ENCODE data around the gene IGLON5.

Gene IGLON5

GRCh38 chr19:51317968-51318367, 6.5 kb downstream of the IGLON5 start:
- DNase-seq (ENCODE audit: low spot score) = no peak

GRCh38 chr19:51318687-51319648, 7.5 kb downstream of the IGLON5 start:
- DNase-seq (ENCODE audit: low spot score) = peak; percentile 52

DNA sequence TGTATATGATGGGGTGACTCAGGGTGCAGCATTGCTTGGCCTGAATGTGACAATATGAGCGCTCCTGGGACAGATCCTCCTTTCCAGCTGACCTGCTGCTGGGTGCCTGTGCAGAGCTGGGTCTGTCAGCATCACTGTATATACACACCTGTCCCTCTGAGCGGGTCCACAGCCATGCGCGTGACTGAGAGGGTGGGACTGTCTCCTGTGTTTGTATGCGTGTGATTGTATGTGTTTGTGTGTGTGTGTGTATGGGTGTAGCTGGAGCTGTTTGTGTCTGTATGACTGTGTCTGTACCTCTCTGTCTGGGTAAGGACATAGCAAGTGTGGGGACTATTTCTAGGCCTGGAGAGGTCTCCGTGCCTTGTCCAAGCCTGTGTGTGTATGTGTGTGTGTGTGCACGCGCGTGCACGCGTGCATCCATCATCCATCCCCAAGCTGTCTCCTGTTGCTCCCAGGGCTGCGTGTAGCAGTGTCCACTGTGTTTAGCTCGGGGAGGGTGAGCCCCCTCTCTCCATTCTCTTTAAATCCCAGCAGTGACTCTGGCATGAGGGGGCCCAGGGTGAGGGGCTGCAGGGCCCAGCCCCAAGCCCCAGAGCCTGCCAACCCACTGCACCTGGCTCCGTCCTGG, 8.3 kb downstream of the IGLON5 start:
- no peak for DNase-seq (ENCODE audit: low spot score)

DNA sequence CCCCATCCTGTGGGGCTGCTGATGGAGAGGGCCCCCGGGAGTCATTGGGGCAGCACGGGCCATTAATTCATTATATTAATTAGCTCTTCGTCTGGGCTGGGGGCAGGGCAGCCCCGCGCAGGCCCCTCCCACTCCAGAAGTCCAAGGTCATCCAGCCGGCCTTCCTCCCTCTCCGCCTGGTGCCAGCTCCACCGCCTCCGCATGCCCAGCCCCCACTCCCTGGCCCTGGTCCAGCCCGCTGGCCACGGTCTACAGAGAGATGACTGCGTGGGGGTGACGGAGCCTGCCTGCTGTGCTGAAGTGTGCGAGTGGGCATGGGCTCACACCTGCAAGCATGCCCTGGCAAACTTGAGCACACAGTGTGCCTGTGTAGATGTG, 8.8 kb downstream of the IGLON5 start:
- DNase-seq (ENCODE audit: low spot score) = peak; percentile 40

GRCh38 chr19:51321799-51322198, 10.4 kb downstream of the IGLON5 start:
- no peak for DNase-seq (ENCODE audit: low spot score)

DNA sequence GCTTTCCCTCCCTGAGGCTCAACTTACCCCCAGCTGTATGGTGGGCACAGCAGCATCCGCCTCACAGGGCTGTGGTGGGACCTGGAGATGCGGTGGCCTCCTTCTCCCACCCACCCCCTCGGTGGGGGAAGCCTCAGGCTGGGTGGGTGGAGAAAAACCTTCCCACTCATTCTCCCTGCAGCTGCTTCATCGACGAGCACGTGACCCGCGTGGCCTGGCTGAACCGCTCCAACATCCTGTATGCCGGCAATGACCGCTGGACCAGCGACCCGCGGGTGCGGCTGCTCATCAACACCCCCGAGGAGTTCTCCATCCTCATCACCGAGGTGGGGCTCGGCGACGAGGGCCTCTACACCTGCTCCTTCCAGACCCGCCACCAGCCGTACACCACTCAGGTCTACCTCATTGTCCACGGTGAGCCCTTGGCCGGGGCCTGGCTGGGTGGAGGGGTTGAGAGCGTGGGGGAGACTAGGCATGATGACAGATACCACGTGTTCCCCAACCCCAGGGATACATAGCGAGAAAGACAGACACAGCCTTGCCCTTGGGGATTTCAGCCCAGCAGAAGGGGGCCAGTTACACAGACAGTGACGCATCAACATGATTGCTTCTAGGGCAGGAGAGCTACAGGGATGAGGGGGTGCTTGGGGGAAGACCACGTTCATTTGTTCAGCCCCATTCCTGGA, 12.2 kb downstream of the IGLON5 start:
- DNase-seq (ENCODE audit: low spot score) = no peak

- DNase-seq (ENCODE audit: low spot score) = no peak
Measured at GRCh38 chr19:51324167-51324481, 12.7 kb downstream of the IGLON5 start.

- DNase-seq (ENCODE audit: low spot score) = no peak
Measured at GRCh38 chr19:51325161-51325976, 13.9 kb downstream of the IGLON5 start.

GRCh38 chr19:51326216-51327065, 15.0 kb downstream of the IGLON5 start:
- DNase-seq (ENCODE audit: low spot score) = no peak

DNA sequence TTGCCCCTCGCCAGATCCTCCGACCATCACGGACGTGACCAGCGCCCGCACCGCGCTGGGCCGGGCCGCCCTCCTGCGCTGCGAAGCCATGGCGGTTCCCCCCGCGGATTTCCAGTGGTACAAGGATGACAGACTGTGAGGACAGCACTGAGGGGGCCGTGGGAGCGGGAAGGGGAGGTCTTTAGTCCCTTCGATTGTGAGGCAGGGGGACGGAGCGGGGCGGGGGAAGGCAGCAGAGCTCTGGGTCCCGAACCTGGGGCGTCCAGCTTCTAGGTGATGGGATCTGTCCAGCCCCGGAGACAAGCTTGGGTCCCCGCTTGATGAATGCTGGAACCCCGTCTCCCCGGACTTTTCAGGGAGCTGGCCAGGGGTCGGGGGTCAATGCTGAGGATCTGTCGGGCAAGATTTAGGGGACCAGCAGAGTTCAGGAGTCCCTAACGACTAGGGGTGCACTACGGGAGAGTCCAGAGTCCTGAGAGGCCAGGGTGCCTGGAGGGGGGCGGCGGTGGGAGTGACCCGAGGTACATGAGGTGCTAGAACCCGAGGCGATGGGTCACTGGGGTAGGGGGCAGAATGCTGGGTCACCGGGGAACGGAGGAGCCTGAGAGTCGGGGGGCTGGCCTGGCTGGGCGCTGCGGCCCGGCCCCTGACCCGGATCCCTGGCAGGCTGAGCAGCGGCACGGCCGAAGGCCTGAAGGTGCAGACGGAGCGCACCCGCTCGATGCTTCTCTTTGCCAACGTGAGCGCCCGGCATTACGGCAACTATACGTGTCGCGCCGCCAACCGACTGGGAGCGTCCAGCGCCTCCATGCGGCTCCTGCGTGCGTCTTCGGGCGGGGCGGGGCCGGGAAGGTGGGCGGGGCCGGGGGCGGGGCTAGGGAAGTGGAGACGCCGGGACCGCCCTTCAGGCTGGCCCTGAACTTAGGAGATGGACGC, 15.9 kb downstream of the IGLON5 start:
- DNase-seq (ENCODE audit: low spot score) = peak; percentile 97

DNA sequence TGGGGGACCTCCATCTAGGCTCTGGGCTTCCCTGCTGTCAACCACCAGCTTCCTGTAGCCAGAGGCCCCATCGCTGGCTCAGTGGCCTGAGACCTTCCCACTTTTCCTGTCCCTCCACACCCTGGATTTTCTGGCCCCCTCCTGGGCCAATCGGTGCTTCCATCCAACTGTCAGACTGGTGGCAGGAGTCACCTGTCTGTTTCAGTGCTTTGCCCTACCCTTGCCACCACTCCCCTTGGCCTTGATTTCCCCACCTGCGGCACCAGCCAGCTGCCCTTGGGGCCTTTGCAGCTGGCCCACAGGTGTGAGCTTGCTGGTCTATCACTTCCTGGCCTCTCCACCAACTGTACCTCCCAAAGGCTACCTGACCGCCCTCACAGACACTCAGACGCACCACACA, 18.0 kb downstream of the IGLON5 start:
- DNase-seq (ENCODE audit: low spot score) = no peak

GRCh38 chr19:51330366-51330765, 18.9 kb downstream of the IGLON5 start:
- no peak for DNase-seq (ENCODE audit: low spot score)

- DNase-seq (ENCODE audit: low spot score) = no peak
Measured at GRCh38 chr19:51331193-51331592, 19.7 kb downstream of the IGLON5 start.

DNA sequence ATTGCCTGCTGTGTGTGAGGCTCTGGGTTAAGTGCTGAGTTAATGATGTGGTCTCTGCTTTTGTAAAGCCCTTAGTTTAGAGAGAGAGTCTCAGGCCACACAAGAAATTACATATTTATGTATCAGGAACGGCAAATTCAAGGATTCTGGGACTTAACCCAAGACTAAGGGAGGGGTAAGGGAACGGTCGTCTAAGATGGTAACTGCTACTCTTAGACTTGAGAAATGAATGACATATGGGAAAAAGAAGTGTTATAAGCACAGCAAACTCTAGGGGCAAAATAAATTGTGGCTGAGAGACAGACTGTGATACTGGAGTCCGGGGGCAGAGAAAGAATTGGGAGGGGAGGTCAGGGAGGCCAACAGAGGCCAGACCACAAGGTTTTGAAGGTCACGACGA, 20.3 kb downstream of the IGLON5 start:
- DNase-seq (ENCODE audit: low spot score) = no peak

DNA sequence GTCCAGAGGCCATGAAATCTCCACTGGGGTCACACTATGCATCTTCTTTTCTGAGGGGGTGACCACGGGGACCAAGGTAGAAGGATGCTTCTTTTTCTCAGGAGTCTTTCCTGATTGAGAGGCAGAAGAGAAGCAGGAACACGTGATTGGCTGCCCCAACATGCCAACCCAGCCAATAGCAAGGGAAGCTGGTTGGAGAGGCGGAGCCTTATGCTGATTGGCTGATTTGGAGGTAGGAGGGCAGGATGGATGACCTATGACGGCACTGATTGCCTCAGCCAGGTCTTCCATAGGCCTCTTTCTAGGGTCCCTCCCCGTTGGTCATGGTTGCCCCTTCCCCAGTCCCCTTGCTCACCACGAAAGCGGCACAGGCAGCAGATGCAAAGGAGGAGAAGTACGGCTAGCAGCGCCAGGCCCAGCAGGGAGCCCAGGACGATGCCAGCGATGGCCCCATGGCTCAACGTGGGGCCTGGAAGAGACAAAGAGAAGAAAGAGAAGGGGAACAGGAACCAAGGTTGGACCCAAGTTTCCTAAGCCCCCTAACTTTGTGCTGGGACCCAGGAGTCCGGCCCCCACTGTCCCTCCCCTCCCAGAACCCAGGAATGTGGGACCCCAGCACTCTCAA, 22.5 kb downstream of the IGLON5 start:
- peak; percentile 70 for DNase-seq (ENCODE audit: low spot score)

- no peak for DNase-seq (ENCODE audit: low spot score)
Measured at GRCh38 chr19:51337141-51337860, 25.9 kb downstream of the IGLON5 start.

DNA sequence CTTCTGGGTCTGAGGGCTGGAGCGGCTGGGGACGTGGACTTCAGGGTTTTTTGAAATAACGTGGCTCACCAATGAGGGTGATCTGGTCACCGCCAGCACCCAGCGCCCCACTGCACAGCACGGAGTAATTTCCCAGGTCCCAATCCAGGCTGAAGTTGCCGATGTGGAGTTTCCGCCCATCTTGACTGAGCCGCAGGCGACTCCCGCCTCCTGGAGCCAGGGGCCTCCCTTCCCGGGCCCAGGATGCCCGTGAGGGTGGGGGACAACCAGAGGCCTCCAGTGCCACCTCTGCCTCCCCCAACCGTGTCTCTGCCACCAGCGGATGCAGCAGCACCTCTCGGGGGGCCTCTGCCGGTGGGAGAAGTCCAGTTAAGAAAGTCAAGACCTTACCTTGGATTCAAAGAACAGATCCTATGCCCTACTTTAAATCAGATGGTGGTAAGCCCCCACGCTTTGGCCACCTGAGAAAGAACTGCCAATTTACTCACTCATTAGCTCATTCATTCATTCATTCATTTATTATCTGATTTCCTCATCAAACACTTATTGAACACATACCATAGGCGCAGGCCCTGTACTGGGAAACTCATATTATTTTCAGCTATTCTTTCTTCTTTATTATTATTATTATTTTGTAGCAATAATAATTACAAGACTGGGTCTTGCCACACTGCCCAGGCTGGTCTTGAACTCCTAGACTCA, 26.6 kb downstream of the IGLON5 start:
- DNase-seq (ENCODE audit: low spot score) = no peak
